NCI-H2081 (cell line): ENCODE results near the gene DPH2.

Experiments used
- DNase-seq, 2 experiments: peaks; one replicate each; lab custom pipeline; 2025; lab: John Stamatoyannopoulos, UW

DPH2 gene

DNA sequence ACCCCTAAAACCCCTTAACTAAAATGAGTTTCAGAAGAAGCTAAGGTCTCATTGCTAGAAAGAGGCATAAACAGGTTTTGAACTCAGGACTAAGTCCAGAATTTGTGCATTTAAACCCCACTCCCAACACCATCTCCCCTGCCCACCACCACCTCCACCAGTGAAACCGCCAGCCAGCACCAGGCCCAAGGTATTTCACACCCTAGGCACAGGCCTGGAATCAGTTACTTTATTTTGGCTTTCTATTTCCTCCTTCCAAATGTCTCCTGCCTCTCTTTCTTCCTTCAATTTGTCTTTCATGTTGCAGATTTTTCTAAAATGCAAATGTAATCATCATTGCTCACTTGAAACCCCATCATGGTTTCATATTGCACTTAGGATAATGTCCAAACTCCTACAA, 24.9 kb upstream of the DPH2 start:
- DNase-seq = no peak

DNA sequence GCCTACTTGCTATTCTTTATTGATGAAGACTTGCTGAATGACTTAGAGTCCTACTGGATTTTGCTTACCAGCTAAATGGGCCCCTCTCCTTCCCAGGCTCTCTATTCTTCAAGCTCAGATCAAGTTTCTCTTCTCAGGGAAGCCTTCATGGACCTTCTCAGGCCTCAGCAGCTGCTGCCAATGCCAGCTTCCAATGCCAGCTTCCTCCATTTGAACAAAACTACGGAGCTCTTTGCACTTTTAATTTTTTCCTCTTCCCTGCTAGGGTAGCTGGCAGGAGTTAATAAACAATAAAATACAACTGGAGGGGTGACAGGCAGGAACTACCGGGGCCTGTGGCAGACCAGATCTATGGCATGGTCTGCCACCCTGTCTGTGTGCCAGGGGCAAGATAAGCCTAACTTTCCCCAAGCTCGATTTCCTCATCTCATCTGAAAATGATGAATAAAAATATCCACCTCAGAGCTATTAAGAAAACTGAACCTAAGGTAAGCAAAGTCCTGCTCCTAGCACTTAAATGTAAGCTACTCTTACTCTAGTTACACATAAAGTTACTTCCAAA, 24.1 kb upstream of the DPH2 start:
- DNase-seq = no peak

DNA sequence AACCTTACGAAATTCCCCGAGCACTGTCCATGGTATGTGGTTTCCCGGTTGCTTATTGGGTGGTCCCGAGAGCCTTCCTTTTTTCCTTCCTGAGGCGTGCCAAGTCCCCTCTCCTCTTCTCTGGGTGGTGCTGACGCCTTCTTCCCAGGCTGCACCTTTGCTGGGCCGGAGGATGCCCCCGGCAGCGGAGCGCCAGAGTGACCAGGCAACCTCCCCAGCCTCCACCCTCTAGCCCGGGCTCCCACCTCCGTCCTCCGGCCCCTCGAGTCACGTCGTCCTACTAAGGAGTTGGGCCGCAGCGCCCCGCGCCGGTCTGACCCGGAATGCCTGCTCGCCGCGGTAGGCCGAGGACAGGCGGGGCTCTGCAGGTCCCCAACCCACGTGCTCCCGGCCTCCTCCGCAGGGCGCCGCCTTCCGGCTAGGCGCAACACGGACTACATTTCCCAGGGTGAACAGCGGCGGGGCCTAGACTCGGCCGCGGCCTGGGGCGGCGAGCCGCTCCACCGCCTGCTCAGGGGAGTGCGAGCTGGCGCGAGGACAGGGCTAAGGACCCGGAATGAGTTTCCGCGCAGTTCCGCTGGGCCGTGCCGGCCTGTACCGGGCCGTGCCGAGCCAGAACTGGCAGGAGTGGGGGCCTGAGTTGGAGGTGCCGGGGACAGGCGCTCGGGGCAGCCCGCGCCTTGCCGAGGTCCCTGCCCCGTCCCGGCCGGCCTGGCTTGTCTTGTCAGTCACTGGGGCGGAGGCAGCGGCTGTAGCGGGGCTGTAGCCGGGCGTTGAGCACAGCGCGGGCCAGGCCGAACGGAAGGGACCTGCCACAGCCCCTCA, 23.4 kb upstream of the DPH2 start, which contains the start of gene IPO13:
IPO13 (plus strand) TSS at position 715 of the 825 bp plus-strand sequence. CDS start 651 bp downstream, outside the sequence.
- peak; percentile 98 to 99 for DNase-seq

- DNase-seq = no peak
These were observed 22.5 kb upstream of the DPH2 start for GRCh38 chr1:43947061-43947873.

DNA sequence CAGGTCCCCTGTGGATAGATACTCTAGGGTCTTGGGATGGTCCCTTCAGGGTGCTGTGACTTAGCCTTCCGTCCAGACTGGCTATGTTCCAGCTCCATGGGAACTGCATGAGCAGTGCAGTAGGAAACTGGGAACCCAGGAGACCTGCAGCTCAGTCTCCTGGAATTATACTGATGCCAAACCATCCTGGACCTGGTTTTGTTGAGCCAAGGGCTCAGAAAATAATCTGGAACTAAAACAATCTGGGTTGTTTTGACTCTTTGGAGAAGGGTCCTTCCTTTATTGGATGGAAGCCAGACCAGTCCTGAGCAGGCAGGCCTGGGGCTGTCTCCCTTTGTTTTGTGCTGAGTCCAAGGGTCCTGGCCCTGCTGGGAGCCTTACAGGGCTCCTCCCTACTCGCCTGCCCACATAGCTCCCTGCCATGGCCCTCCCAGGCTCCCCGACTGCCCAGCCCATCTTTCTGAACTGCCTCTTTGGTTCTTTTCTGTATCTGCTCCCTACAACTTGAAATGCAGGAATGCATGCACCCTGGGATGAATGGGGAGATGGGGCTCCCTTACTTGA, 21.9 kb upstream of the DPH2 start:
- DNase-seq = peak in 1 of 2 experiments; percentile 24

- no peak for DNase-seq
These were observed 20.1 kb upstream of the DPH2 start for GRCh38 chr1:43949678-43950077.

- DNase-seq = no peak
These were observed 18.5 kb upstream of the DPH2 start for GRCh38 chr1:43951021-43951985.

GRCh38 chr1:43952731-43953346, 17.0 kb upstream of the DPH2 start:
- peak in 1 of 2 experiments; percentile 36 for DNase-seq

DNA sequence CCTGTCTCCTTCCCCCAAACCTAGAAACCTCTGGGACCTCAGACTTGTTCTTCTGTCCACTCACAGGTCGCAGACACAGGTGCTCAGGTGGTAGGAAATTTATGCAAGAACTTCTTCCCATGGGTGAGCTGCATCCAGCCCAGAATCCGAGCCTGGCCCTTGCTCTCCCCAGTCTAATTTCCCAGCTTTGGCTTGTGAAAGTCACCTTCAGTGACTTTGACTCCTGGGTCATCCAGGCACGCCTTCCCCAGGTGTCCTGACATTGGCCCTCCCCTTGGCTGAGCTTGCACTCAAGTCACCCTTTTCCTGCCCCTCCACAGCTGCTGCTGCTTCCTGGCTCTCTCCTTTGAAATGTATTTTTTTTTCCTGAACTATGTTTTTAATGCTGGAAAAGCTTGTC, 16.4 kb upstream of the DPH2 start:
- no peak for DNase-seq

DNA sequence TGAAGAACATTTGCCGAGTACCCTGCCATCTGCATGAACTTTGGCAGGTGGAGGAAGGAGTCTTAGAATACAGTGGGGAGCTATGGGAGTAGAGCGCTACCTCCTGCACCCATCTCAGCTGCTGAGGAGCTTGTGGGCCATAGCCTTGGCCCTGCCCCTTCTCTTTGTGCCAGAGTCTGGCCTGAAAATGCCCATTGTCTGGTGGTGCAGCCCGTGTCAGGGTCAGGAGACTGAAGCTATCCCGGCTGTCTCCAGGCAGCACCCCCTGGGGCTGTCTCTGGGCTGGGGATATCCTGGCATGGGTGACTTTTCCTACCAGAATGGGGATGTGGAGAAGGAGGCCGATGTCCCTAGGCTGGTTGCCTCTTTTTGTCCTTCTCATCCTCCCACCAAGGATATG, 15.8 kb upstream of the DPH2 start:
- DNase-seq = no peak

GRCh38 chr1:43956234-43956633, 13.6 kb upstream of the DPH2 start:
- DNase-seq = no peak

- no peak for DNase-seq
These were observed 12.3 kb upstream of the DPH2 start for GRCh38 chr1:43957407-43958040.

- DNase-seq = no peak
These were observed 11.2 kb upstream of the DPH2 start for GRCh38 chr1:43958351-43959255.

- no peak for DNase-seq
These were observed 9.0 kb upstream of the DPH2 start for GRCh38 chr1:43960798-43961197.

GRCh38 chr1:43961692-43962091, 8.1 kb upstream of the DPH2 start:
- DNase-seq = no peak

DNA sequence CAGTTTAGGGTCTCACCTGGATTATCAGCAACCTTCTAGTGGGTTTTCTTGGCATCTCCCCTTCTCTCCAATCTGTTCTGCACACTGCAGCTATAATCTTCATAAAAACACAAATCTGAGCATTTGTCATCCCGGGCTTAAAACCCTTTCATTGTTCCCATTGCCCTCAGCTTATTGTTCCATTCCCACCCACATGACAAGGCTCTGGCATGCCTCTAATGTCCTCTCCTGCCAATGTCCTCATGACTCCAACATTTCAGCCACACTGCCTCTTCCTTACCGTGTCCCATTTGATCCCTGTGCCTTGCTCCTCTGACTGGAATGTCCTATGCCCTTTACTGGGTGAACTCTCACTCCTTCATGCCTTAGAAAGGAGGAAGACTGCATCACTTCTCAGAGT, 7.5 kb upstream of the DPH2 start:
- no peak for DNase-seq

DNA sequence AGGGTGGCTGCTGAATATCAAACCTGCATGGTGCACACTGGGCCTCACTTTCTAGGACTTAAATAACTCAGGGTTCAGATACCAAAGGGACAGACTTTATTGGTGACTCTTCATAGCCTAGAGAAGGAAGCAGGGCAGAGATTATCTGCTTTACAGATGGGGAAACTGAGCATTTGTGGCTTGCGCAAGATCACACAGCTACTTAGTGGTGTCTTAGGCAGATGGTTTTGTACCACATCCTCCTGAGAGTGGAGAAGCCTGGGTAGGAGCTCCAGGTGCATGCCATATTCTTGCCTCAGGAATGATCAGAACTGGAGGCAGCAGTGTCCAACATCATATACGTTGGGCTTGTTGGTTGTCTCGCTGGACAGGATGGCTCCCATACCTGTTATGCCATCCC, 6.8 kb upstream of the DPH2 start:
- no peak for DNase-seq

- no peak for DNase-seq
These were observed 5.9 kb upstream of the DPH2 start for GRCh38 chr1:43963890-43964289.

- DNase-seq = no peak
These were observed 4.5 kb upstream of the DPH2 start for GRCh38 chr1:43965316-43965715.
